Camera-type eye (tissue), 1 donor: ENCODE results near the gene DCP2. TPM values are rescaled to one million over a fixed set of nuclear protein-coding genes. Genes with fewer than 3 reads are reported as not detected.

ENCODE experiments used
- total RNA-seq: library from RNA; depleted of rRNA; stranded (reverse); fragments of >200 nt; gene quantifications from one replicate; pipeline ENCODE4 v1.2.3, GENCODE V29; 2014

DCP2 gene
- total RNA-seq: 117 TPM

GRCh38 chr5:112976432-112977309 is at the start of gene DCP2:
DCP2 (plus strand) TSS chr5:112976798; CDS start chr5:112976934, 136 bp downstream.

Other genes starting within 250 kb of the DCP2 start
- 209 TPM for gene APC, start 238.9 kb upstream of the DCP2 start, total RNA-seq
- 61.9 TPM for gene SRP19, start 115.5 kb upstream of the DCP2 start, total RNA-seq
- gene REEP5, start 54.6 kb upstream of the DCP2 start, total RNA-seq: 62.9 TPM